ENCODE data around the gene SLC37A1.

- TF ChIP-seq CTCF (conservative IDR thresholded peaks at IDR 0.05; ENCODE audit: low read length), result no peak
- no peak for TF ChIP-seq EZH2phosphoT487 (IDR thresholded peaks at IDR 0.05; ENCODE audit: borderline replicate concordance)
Observed at GRCh38 chr21:42493109-42494060, 20.3 kb upstream of the SLC37A1 start.

All from Loucy (cell line).